Neutrophil (primary cell): ENCODE data around the gene EPHA2.
"Not testable (repeated sequence)": the region's sequence is repeated elsewhere in the genome, so short reads cannot be mapped to it uniquely, and the experiment has no call there.

ENCODE experiments used
- H3K27ac ChIP-seq: fragments of 200-600 bp; sonication (generic); 2 replicates; pipeline ENCODE4 v1.5.1; 2016; ENCODE audit warnings: mild to moderate bottlenecking, moderate library complexity
- H3K27me3 ChIP-seq: fragments of 200-600 bp; sonication (generic); 2 replicates; pipeline ENCODE4 v1.6.0; 2016; ENCODE audit warnings: mild to moderate bottlenecking
- H3K36me3 ChIP-seq: fragments of 200-600 bp; sonication (generic); 2 replicates; pipeline ENCODE4 v1.5.1; 2017
- H3K4me1 ChIP-seq, 2 experiments: fragments of 200-600 bp in 1 of 2; sonication (generic) in 1 of 2; 1 replicate in 1 of 2; 2 replicates in 1 of 2; pipeline versions ENCODE4 v1.5.1 to v1.6.1; 2013 to 2016; ENCODE audit warnings: low read depth in 1 of 2, low read length in 1 of 2, mild to moderate bottlenecking in 1 of 2, moderate library complexity in 1 of 2; ENCODE audit not compliant: control insufficient read depth in 1 of 2, insufficient read depth in 1 of 2
- H3K4me3 ChIP-seq, 2 experiments: fragments of 200-600 bp in 1 of 2; sonication (generic) in 1 of 2; 1 replicate in 1 of 2; 2 replicates in 1 of 2; pipeline ENCODE4 v1.5.1; 2013 to 2016; ENCODE audit warnings: low read depth in 1 of 2, low read length in 1 of 2, mild to moderate bottlenecking in 1 of 2, moderate library complexity in 1 of 2
- H3K9me3 ChIP-seq: fragments of 200-600 bp; sonication (generic); 2 replicates; pipeline ENCODE4 v1.5.1; 2016
- CTCF ChIP-seq: fragments of 200-600 bp; sonication (generic); IDR thresholded peaks from 2 replicates; pipeline ENCODE4 v1.5.1; 2016; ENCODE audit warnings: antibody characterized with exemption

Gene EPHA2

GRCh38 chr1:16112596-16113555, 43.0 kb downstream of the EPHA2 start:
- TF ChIP-seq CTCF = no peak
- no peak overlapping the region for H3K27ac ChIP-seq
- peaks cover 12% of the 10 kb centered on the region for H3K9me3 ChIP-seq
- H3K36me3 ChIP-seq = no peaks in the 10 kb centered on the region
- no peaks in the 10 kb centered on the region for H3K27me3 ChIP-seq
- no peaks in the 10 kb centered on the region for H3K4me1 ChIP-seq
- H3K4me3 ChIP-seq = no peak overlapping the region

- no peaks in the 10 kb centered on the region for H3K4me1 ChIP-seq
- H3K36me3 ChIP-seq = no peaks in the 10 kb centered on the region
- peaks cover 6% of the 10 kb centered on the region for H3K27me3 ChIP-seq
- no peak overlapping the region for H3K4me3 ChIP-seq
- H3K27ac ChIP-seq = no peak overlapping the region
- peaks cover 16% of the 10 kb centered on the region for H3K9me3 ChIP-seq
- TF ChIP-seq CTCF = no peak
Observed at GRCh38 chr1:16111771-16112595, 43.9 kb downstream of the EPHA2 start.

GRCh38 chr1:16110884-16111283, 45.0 kb downstream of the EPHA2 start:
- Histone ChIP-seq H3K27me3 (peaks cover 11% of the 10 kb centered on the region), H3K4me3 (no peak overlapping the region), H3K36me3 (no peaks in the 10 kb centered on the region), H3K9me3 (peaks cover 16% of the 10 kb centered on the region), H3K4me1 (no peaks in the 10 kb centered on the region), H3K27ac (no peak overlapping the region)
- TF ChIP-seq CTCF = no peak

GRCh38 chr1:16110456-16110855, 45.4 kb downstream of the EPHA2 start:
- Histone ChIP-seq H3K27me3 (peaks cover 11% of the 10 kb centered on the region), H3K4me3 (no peak overlapping the region), H3K4me1 (no peaks in the 10 kb centered on the region), H3K36me3 (no peaks in the 10 kb centered on the region), H3K27ac (no peak overlapping the region), H3K9me3 (peaks cover 16% of the 10 kb centered on the region)
- no peak for TF ChIP-seq CTCF

GRCh38 chr1:16109571-16109970, 46.3 kb downstream of the EPHA2 start:
- no peak overlapping the region for H3K4me3 ChIP-seq
- no peaks in the 10 kb centered on the region for H3K4me1 ChIP-seq
- TF ChIP-seq CTCF = no peak
- H3K9me3 ChIP-seq = peaks cover 16% of the 10 kb centered on the region
- H3K36me3 ChIP-seq = no peaks in the 10 kb centered on the region
- H3K27me3 ChIP-seq = peaks cover 11% of the 10 kb centered on the region
- H3K27ac ChIP-seq = no peak overlapping the region

GRCh38 chr1:16107039-16107438, 48.8 kb downstream of the EPHA2 start:
- peaks cover 18% of the 10 kb centered on the region for H3K27me3 ChIP-seq
- not testable (repeated sequence) for H3K36me3 ChIP-seq, H3K4me1 ChIP-seq, H3K27ac ChIP-seq, H3K4me3 ChIP-seq
- H3K9me3 ChIP-seq = peaks cover 16% of the 10 kb centered on the region
